Ovary (tissue), 9 donors: ENCODE results near the gene BGN. TPM values are rescaled to one million over a fixed set of nuclear protein-coding genes. Genes with fewer than 3 reads are reported as not detected.

Source experiments
- DNase-seq, 5 donors: peaks; one replicate each; pipeline ENCODE4 v3.0.0-alpha.2; 2019 to 2020
- H3K27ac ChIP-seq, 2 donors: fragments of 200-600 bp; one replicate each; pipeline versions ENCODE4 v1.5.1 to v1.8.0; 2019 to 2022
- H3K27me3 ChIP-seq: fragments of 200-600 bp; one replicate; pipeline ENCODE4 v1.8.0; 2022
- H3K36me3 ChIP-seq: fragments of 200-600 bp; sonication (generic); one replicate; pipeline ENCODE4 v1.5.1; 2019
- H3K4me1 ChIP-seq: one replicate; pipeline ENCODE4 v1.8.1; 2013; ENCODE audit warnings: mild to moderate bottlenecking, moderate library complexity; ENCODE audit not compliant: insufficient read depth
- H3K4me3 ChIP-seq: fragments of 200-600 bp; sonication (generic); one replicate; pipeline ENCODE4 v1.5.1; 2017
- H3K9me3 ChIP-seq, 2 donors: fragments of 200-600 bp in 1 of 2; sonication (generic) in 1 of 2; one replicate each; pipeline versions ENCODE4 v1.5.1 to v1.8.1; 2013 to 2019; ENCODE audit warnings: mild to moderate bottlenecking in 1 of 2, moderate library complexity in 1 of 2
- CTCF ChIP-seq, 3 donors: fragments of 450-650 bp in 2 of 3; fragments of 200-600 bp in 1 of 3; IDR thresholded peaks; one replicate each; pipeline versions ENCODE4 v1.5.1 to v1.8.0; 2016 to 2022; ENCODE audit warnings: antibody characterized with exemption in 3 of 3, mild to moderate bottlenecking in 1 of 3
- EP300 ChIP-seq: sonication (generic); formaldehyde crosslinking; IDR thresholded peaks from one replicate; pipeline ENCODE4 v1.6.1; 2017; ENCODE audit warnings: antibody characterized with exemption
- POLR2A ChIP-seq: fragments of 450-650 bp; IDR thresholded peaks from one replicate; pipeline ENCODE4 v1.6.1; 2017; ENCODE audit warnings: antibody characterized with exemption, mild to moderate bottlenecking, moderate library complexity
- WGBS, 3 donors: extraction: QIAGEN DNeasy Blood & Tissue Kit in 1 of 3; methylation state at CpG; one replicate each; pipeline versions ENCODE4 v1.1.5 to v1.1.7; 2013 to 2017; 5-methylcytosine and 5-hydroxymethylcytosine counted together
- intact Hi-C, 4 donors: fragments of 100-400 bp; cut with DNase I; formaldehyde crosslinking; loops; one replicate each; pipeline versions ENCODE4 v1.11.0 to v1.15.1; 2022 to 2023
- polyA plus RNA-seq, 2 donors: library from polyadenylated mRNA; stranded (reverse); fragments of 200-250 nt in 1 of 2; fragments of 350-450 nt in 1 of 2; fragmentation: Illumina TruSeq in 1 of 2; extraction: RNeasy Lipid Tissue Mini Kit (QIAGEN cat#74804) in 1 of 2; gene quantifications; one replicate each; pipeline ENCODE4 v1.2.3, GENCODE V29; 2013 to 2014
- total RNA-seq, 7 donors: library from RNA; depleted of rRNA in 2 of 7; stranded (reverse); fragments of >200 nt in 2 of 7; fragmentation: NEBNext Ultra II Directional in 3 of 7; extraction: Animal tissue kit (Norgen Biotek cat#: 25700) in 3 of 7; gene quantifications; one replicate each; pipeline versions ENCODE4 v1.1.0 to v1.2.4, GENCODE V29; 2016 to 2023
- donor health status: DM: no; HTN: no; CAD: no; lungs with moderate emphysema.
- donor health status: DM: no; HTN: no; CAD: no.
- donor health status: Bipolar disorder and iron deficiency.
- donor health status: DM: yes; HTN: yes; CAD: no.
- donor health status: DM: no; HTN: no; CAD: no.
- donor health status: DM: yes; HTN: yes; CAD: no.

The BGN gene
- total and polyA plus RNA-seq, 9 donors: 10.0 to 81.7 (median 48.5) TPM

- no peaks in the 10 kb centered on the region for H3K27me3 ChIP-seq
- no peak for DNase-seq
- H3K4me3 ChIP-seq: no peak overlapping the region
- intact Hi-C loops: no loop called here
- H3K27ac ChIP-seq: no peak overlapping the region
- no peaks in the 10 kb centered on the region for H3K9me3 ChIP-seq
- WGBS, 3 donors: 86 to 90% (median 87%) methylated on average over 17 of the region's 17 CpGs
- H3K36me3 ChIP-seq: no peaks in the 10 kb centered on the region
- H3K4me1 ChIP-seq: no peaks in the 10 kb centered on the region
- no peak for TF ChIP-seq EP300
- no peak for TF ChIP-seq POLR2A
- TF ChIP-seq CTCF (IDR thresholded peaks at IDR 0.05): no peak
Observed at GRCh38 chrX:153457827-153458466, 36.8 kb upstream of the BGN start.

GRCh38 chrX:153458476-153458875 lies 36.3 kb upstream of the BGN start:
- Histone ChIP-seq H3K36me3 (no peaks in the 10 kb centered on the region), H3K9me3 (no peaks in the 10 kb centered on the region), H3K27me3 (no peaks in the 10 kb centered on the region), H3K4me3 (no peak overlapping the region), H3K4me1 (no peaks in the 10 kb centered on the region), H3K27ac (no peak overlapping the region)
- intact Hi-C loops: no loop called here
- DNase-seq: no peak
- TF ChIP-seq POLR2A (no peak), EP300 (no peak), CTCF (IDR thresholded peaks at IDR 0.05) (no peak)
- WGBS, 3 donors: 74 to 75% (median 75%) methylated on average over 4 of the region's 4 CpGs

- intact Hi-C loops: no loop called here
- DNase-seq: no peak
Observed at GRCh38 chrX:153459986-153460385, 34.8 kb upstream of the BGN start.

GRCh38 chrX:153460826-153461225 lies 34.0 kb upstream of the BGN start:
- no peak for TF ChIP-seq EP300
- peak; percentile 19 to 26 (median 23) for TF ChIP-seq CTCF (IDR thresholded peaks at IDR 0.05)
- Histone ChIP-seq H3K27me3 (no peaks in the 10 kb centered on the region), H3K4me3 (no peak overlapping the region), H3K27ac (no peak overlapping the region), H3K4me1 (no peaks in the 10 kb centered on the region), H3K36me3 (no peaks in the 10 kb centered on the region), H3K9me3 (no peaks in the 10 kb centered on the region)
- peak in 4 of 5 donors; percentile 52 to 65 (median 58) for DNase-seq
- WGBS, 3 donors: 37 to 53% (median 51%) methylated on average over 7 of the region's 7 CpGs
- intact Hi-C loops: no loop called here

More at GRCh38 chrX:153459986-153460385, 34.8 kb upstream of the BGN start:
- Histone ChIP-seq H3K4me1 (no peaks in the 10 kb centered on the region), H3K27ac (no peak overlapping the region), H3K9me3 (no peaks in the 10 kb centered on the region), H3K36me3 (no peaks in the 10 kb centered on the region), H3K27me3 (no peaks in the 10 kb centered on the region), H3K4me3 (no peak overlapping the region)
- TF ChIP-seq POLR2A: no peak
- no peak for TF ChIP-seq CTCF (IDR thresholded peaks at IDR 0.05)
- TF ChIP-seq EP300: no peak
- WGBS, 3 donors: 73 to 74% (median 74%) methylated on average over 4 of the region's 4 CpGs
